HL-60 (cell line): ENCODE measurements around the gene ARFGEF2.
"Not testable (repeated sequence)": the region's sequence is repeated elsewhere in the genome, so short reads cannot be mapped to it uniquely, and the experiment has no call there.

Experiments
- DNase-seq, 2 experiments: peaks; one replicate each; pipeline ENCODE4 v3.0.0-alpha.2; 2010 to 2020; ENCODE audit warnings: low read depth in 1 of 2, low spot score in 1 of 2
- H3K27ac ChIP-seq: fragments of 250-450 bp; sonication (Bioruptor Pico); replicated peaks from 2 replicates; pipeline ENCODE4 v1.5.1; 2020; ENCODE audit warnings: mild to moderate bottlenecking, moderate library complexity
- H3K27me3 ChIP-seq: fragments of 250-450 bp; sonication (Bioruptor Pico); 2 replicates; pipeline ENCODE4 v1.5.1; 2021; ENCODE audit warnings: mild to moderate bottlenecking, moderate library complexity; ENCODE audit not compliant: insufficient read depth, poor library complexity, severe bottlenecking
- H3K4me3 ChIP-seq: replicated peaks from 2 replicates; pipeline ENCODE4 v1.5.1; 2011; ENCODE audit warnings: mild to moderate bottlenecking, control low read depth, low read length; ENCODE audit not compliant: insufficient read depth
- CTCF ChIP-seq: IDR thresholded peaks from one replicate; pipeline ENCODE4 v1.5.1; 2011; ENCODE audit warnings: low read length, control low read depth, inconsistent platforms; ENCODE audit not compliant: insufficient read depth
- GABPA ChIP-seq: IDR thresholded peaks from 2 replicates; pipeline ENCODE4 v1.6.1; 2012; ENCODE audit warnings: low read depth
- POLR2AphosphoS5 ChIP-seq: IDR thresholded peaks from 2 replicates; pipeline ENCODE4 v1.6.1; 2012; ENCODE audit warnings: low read depth
- SPI1 ChIP-seq: IDR thresholded peaks from 2 replicates; pipeline ENCODE4 v1.6.1; 2012; ENCODE audit warnings: low read depth, mild to moderate bottlenecking, borderline replicate concordance
- TF ChIP-seq, protein P1 (sequence below): IDR thresholded peaks from 2 replicates; pipeline ENCODE4 v1.6.1; 2012; ENCODE audit warnings: low read depth; ENCODE audit not compliant: insufficient replicate concordance

Gene ARFGEF2

DNA sequence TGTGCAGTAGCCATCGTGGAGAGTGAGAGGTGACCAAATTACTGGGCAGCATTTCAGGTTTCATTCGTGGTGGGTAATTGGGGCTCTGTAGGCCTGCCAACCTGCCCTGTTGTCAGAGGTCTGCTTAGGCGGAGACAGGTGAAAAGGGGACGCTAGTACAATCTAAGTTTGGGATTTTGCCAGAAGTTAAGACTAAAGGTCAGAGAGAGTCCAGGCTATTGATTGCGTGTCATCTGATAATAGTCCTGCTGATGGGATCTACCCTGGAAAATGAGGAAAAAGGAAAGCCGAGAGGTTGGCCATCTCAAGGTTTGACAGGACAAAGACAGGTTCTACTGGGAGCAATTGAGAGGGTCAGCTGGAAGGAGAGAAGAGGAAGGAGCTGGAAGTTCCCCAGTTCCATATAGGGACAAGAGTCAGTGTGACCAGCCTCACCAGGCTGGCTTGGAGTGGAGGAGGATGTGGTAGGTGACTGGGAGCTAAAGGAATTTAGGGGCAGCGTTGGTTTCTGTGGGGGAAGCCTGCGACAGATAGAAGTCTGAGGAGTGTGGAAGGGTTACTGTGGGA, 10.9 kb downstream of the ARFGEF2 start:
- H3K27me3 ChIP-seq: no peaks in the 10 kb centered on the region
- H3K4me3 ChIP-seq: no peak overlapping the region
- TF ChIP-seq POLR2AphosphoS5: no peak
- TF ChIP-seq CTCF: no peak
- TF ChIP-seq, protein P1, sequence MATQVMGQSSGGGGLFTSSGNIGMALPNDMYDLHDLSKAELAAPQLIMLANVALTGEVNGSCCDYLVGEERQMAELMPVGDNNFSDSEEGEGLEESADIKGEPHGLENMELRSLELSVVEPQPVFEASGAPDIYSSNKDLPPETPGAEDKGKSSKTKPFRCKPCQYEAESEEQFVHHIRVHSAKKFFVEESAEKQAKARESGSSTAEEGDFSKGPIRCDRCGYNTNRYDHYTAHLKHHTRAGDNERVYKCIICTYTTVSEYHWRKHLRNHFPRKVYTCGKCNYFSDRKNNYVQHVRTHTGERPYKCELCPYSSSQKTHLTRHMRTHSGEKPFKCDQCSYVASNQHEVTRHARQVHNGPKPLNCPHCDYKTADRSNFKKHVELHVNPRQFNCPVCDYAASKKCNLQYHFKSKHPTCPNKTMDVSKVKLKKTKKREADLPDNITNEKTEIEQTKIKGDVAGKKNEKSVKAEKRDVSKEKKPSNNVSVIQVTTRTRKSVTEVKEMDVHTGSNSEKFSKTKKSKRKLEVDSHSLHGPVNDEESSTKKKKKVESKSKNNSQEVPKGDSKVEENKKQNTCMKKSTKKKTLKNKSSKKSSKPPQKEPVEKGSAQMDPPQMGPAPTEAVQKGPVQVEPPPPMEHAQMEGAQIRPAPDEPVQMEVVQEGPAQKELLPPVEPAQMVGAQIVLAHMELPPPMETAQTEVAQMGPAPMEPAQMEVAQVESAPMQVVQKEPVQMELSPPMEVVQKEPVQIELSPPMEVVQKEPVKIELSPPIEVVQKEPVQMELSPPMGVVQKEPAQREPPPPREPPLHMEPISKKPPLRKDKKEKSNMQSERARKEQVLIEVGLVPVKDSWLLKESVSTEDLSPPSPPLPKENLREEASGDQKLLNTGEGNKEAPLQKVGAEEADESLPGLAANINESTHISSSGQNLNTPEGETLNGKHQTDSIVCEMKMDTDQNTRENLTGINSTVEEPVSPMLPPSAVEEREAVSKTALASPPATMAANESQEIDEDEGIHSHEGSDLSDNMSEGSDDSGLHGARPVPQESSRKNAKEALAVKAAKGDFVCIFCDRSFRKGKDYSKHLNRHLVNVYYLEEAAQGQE: no peak
- TF ChIP-seq GABPA: no peak
- TF ChIP-seq SPI1: no peak
- DNase-seq: no peak
- no peak overlapping the region for H3K27ac ChIP-seq

DNA sequence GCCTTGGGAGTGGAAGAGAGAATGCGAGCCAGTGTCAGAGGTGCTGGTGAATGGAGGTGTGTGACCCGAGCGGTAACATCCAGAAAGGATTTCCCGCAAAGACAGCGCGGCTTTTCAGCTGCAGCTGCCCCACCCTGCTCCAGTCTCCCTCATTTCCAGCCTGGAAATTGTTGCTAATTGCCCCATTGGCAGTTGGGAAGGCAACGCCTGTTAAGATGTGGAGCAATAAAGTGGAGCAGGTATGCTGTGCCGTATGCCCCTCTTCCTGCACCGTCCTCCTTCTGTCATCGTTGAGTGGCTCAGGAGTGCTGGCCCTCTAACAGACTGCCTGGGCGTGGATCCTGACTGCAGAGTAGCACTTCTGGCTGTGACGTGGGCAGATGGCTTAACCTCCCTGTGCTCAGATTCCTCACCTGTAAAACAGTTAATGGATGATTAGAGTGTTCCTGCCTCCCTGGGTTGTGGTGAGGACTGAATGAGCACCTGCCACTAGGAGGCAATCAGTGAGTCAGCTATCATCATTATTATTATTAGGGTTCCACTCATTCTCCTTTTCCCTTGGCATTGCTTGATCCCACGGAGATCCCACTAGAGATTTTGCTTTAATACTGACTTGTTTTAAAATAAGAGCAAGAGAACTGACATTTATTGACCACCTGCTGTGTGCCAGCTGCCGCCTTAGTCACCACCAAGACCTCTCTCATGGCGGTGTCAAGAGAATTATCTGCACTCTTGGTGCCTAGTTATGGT, 11.7 kb downstream of the ARFGEF2 start:
- H3K27ac ChIP-seq: no peak overlapping the region
- no peak for DNase-seq
- H3K4me3 ChIP-seq: no peak overlapping the region
- TF ChIP-seq, protein P1: no peak
- no peak for TF ChIP-seq GABPA
- TF ChIP-seq SPI1: no peak
- TF ChIP-seq POLR2AphosphoS5: no peak
- TF ChIP-seq CTCF: no peak
- H3K27me3 ChIP-seq: no peaks in the 10 kb centered on the region

DNA sequence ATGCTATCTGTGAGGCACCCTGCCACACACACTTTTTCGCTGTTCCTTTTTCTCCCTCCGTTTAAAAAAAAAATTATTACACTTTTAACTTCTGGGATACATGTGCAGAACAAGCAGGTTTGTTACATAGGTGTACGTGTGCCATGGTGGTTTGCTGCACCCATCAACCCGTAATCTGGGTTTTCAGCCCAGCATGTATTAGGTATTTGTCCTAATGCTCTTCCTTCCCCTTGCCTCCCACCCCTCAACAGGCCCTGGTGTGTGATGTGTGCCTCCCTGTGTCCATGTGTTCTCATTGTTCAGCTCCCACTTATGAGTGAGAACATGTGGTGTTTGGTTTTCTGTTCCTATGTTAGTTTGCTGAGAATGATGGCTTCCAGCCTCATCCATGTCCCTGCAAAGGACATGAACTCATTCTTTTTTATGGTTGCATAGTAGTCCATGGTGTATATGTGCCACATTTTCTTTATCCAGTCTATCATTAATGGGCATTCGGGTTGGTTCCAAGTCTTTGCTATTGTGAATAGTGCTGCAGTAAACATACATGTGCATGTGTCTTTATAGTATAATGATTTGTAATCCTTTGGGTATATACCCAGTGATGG, 12.9 kb downstream of the ARFGEF2 start:
- H3K4me3 ChIP-seq: not testable (repeated sequence)

DNA sequence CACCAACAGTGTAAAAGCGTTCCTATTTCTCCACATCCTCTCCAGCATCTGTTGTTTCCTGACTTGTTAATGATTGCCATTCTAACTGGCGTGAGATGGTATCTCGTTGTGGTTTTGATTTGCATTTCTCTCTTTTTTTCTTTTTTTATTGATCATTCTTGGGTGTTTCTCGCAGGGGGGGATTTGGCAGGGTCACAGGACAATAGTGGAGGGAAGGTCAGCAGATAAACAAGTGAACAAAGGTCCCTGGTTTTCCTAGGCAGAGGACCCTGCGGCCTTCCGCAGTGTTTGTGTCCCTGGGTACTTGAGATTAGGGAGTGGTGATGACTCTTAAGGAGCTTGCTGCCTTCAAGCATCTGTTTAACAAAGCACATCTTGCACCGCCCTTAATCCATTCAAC, 13.5 kb downstream of the ARFGEF2 start:
- not testable (repeated sequence) for H3K27ac ChIP-seq, DNase-seq

More for the DNA sequence above, 12.9 kb downstream of the ARFGEF2 start:
- not testable (repeated sequence) for H3K27ac ChIP-seq, H3K27me3 ChIP-seq, DNase-seq

GRCh38 chr20:48936178-48936577, 14.7 kb downstream of the ARFGEF2 start:
- DNase-seq, H3K4me3 ChIP-seq, H3K27ac ChIP-seq, H3K27me3 ChIP-seq: not testable (repeated sequence)

More for the DNA sequence above, 13.5 kb downstream of the ARFGEF2 start:
- not testable (repeated sequence) for H3K27me3 ChIP-seq, H3K4me3 ChIP-seq
